Body of pancreas (tissue), 4 donors: Measurements from ENCODE around the gene CYP8B1. TPM values are rescaled to one million over a fixed set of nuclear protein-coding genes. Genes with fewer than 3 reads are reported as not detected.

Experiments used
- ATAC-seq: fragments of 150-250 bp; one replicate; pipeline ENCODE4 v1.9.1; 2016
- DNase-seq, 4 donors: peaks; one replicate each; pipeline ENCODE4 v3.0.0-alpha.2; 2019
- H3K27ac ChIP-seq, 4 donors: fragments of 200-600 bp; sonication (generic); 1 replicate in 3 of 4; 2 replicates in 1 of 4; pipeline versions ENCODE4 v1.5.1 to v1.6.1; 2016 to 2019; ENCODE audit warnings: mild to moderate bottlenecking in 1 of 4, mixed read lengths in 1 of 4, moderate library complexity in 1 of 4
- H3K27me3 ChIP-seq, 2 donors: fragments of 200-600 bp; sonication (generic); one replicate each; pipeline ENCODE4 v1.6.0; 2016; ENCODE audit warnings: mild to moderate bottlenecking in 1 of 2
- H3K36me3 ChIP-seq, 2 donors: fragments of 200-600 bp; sonication (generic); replicated peaks in 1 of 2; 2 replicates each; pipeline ENCODE4 v1.5.1; 2016; ENCODE audit warnings: low read depth in 2 of 2; ENCODE audit not compliant: insufficient read depth in 1 of 2
- H3K4me1 ChIP-seq: fragments of 200-600 bp; sonication (generic); one replicate; pipeline ENCODE4 v1.6.0; 2016
- H3K4me3 ChIP-seq, 2 donors: fragments of 200-600 bp; sonication (generic); 1 replicate in 1 of 2; 2 replicates in 1 of 2; pipeline ENCODE4 v1.5.1; 2016 to 2019
- H3K9me3 ChIP-seq, 3 donors: fragments of 200-600 bp; sonication (generic); 1 replicate in 2 of 3; 2 replicates in 1 of 3; pipeline ENCODE4 v1.5.1; 2016
- POLR2A ChIP-seq, 3 donors: fragments of 450-650 bp; IDR thresholded peaks; one replicate each; pipeline ENCODE4 v1.6.1; 2016; ENCODE audit warnings: antibody characterized with exemption in 3 of 3, mild to moderate bottlenecking in 2 of 3
- WGBS, 2 donors: methylation state at CpG; one replicate each; pipeline ENCODE4 v1.1.5; 2017; 5-methylcytosine and 5-hydroxymethylcytosine counted together
- intact Hi-C: fragments of 100-400 bp; cut with DNase I; formaldehyde crosslinking; loops from one replicate; pipeline ENCODE4 v1.15.1; 2023
- total RNA-seq, 2 donors: library from RNA; depleted of rRNA; stranded (reverse); fragments of >200 nt; gene quantifications; one replicate each; pipeline ENCODE4 v1.1.0, GENCODE V29; 2016
- TF ChIP-seq, protein P1 (sequence below), 7 experiments: fragments of 450-650 bp in 4 of 7; fragments of 200-600 bp in 3 of 7; sonication (generic) in 3 of 7; IDR thresholded peaks; one replicate each; pipeline ENCODE4 v1.5.1; 2016 to 2019; ENCODE audit warnings: antibody characterized with exemption in 7 of 7

Gene CYP8B1
- total RNA-seq, 2 donors from 2014 or later: not detected

GRCh38 chr3:42827654-42828053 is 48.0 kb downstream of the CYP8B1 start:
- no peak overlapping the region for H3K4me3 ChIP-seq
- DNase-seq (no peak), ATAC-seq (no peak)
- no peak overlapping the region for H3K27ac ChIP-seq
- H3K4me1 ChIP-seq: no peaks in the 10 kb centered on the region
- H3K36me3 ChIP-seq: no peaks in the 10 kb centered on the region
- no peaks in the 10 kb centered on the region for H3K9me3 ChIP-seq
- 86 to 88% methylated on average over 4 of the region's 4 CpGs for WGBS, 2 donors
- TF ChIP-seq POLR2A (IDR thresholded peaks at IDR 0.05): no peak
- TF ChIP-seq, protein P1, sequence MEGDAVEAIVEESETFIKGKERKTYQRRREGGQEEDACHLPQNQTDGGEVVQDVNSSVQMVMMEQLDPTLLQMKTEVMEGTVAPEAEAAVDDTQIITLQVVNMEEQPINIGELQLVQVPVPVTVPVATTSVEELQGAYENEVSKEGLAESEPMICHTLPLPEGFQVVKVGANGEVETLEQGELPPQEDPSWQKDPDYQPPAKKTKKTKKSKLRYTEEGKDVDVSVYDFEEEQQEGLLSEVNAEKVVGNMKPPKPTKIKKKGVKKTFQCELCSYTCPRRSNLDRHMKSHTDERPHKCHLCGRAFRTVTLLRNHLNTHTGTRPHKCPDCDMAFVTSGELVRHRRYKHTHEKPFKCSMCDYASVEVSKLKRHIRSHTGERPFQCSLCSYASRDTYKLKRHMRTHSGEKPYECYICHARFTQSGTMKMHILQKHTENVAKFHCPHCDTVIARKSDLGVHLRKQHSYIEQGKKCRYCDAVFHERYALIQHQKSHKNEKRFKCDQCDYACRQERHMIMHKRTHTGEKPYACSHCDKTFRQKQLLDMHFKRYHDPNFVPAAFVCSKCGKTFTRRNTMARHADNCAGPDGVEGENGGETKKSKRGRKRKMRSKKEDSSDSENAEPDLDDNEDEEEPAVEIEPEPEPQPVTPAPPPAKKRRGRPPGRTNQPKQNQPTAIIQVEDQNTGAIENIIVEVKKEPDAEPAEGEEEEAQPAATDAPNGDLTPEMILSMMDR (IDR thresholded peaks at IDR 0.05): no peak
- intact Hi-C loops: no loop called here
- H3K27me3 ChIP-seq: no peaks in the 10 kb centered on the region

GRCh38 chr3:42827023-42827422 is 48.7 kb downstream of the CYP8B1 start:
- Histone ChIP-seq H3K27me3 (no peaks in the 10 kb centered on the region), H3K4me3 (no peak overlapping the region), H3K4me1 (no peaks in the 10 kb centered on the region), H3K27ac (no peak overlapping the region), H3K9me3 (no peaks in the 10 kb centered on the region), H3K36me3 (no peaks in the 10 kb centered on the region)
- ATAC-seq (no peak), DNase-seq (no peak)
- TF ChIP-seq, protein P1 (IDR thresholded peaks at IDR 0.05): no peak
- no peak for TF ChIP-seq POLR2A (IDR thresholded peaks at IDR 0.05)
- intact Hi-C loops: no loop called here

- Histone ChIP-seq H3K4me1 (no peaks in the 10 kb centered on the region), H3K4me3 (no peak overlapping the region), H3K9me3 (no peaks in the 10 kb centered on the region), H3K27me3 (no peaks in the 10 kb centered on the region), H3K36me3 (no peaks in the 10 kb centered on the region), H3K27ac (no peak overlapping the region)
- intact Hi-C loops: no loop called here
- DNase-seq: no peak
- TF ChIP-seq POLR2A (IDR thresholded peaks at IDR 0.05): no peak
- TF ChIP-seq, protein P1 (IDR thresholded peaks at IDR 0.05): no peak
- no peak for ATAC-seq
Observed at GRCh38 chr3:42826141-42826540, 49.5 kb downstream of the CYP8B1 start.

DNA sequence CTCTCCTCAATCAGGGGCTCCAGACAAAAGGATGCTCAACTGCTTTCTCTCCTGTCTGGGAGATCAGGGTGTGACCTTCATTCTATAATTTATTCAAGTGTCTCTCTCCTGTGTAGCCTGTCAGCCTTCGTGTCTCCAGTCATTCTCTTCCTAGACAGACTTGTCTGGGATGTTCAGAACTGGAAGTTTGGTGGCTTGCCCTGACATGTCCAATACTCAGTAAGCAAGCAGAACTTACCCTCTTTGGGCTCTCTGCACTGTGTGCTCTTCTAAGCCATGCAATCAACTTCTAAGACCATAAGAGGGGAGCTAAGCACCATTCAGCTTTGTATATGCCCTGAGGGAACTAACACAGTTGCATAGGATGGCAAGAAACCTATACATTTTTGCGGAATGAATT is 52.3 kb downstream of the CYP8B1 start:
- DNase-seq (no peak), ATAC-seq (no peak)
- no peak overlapping the region for H3K27ac ChIP-seq
- no peaks in the 10 kb centered on the region for H3K36me3 ChIP-seq
- WGBS, 2 donors: 70 to 71% methylated on average over 2 of the region's 2 CpGs
- H3K9me3 ChIP-seq: no peaks in the 10 kb centered on the region
- H3K27me3 ChIP-seq: no peaks in the 10 kb centered on the region
- no peak overlapping the region for H3K4me3 ChIP-seq
- intact Hi-C loops: no loop called here
- peaks cover 13% of the 10 kb centered on the region for H3K4me1 ChIP-seq
- no peak for TF ChIP-seq POLR2A (IDR thresholded peaks at IDR 0.05)
- TF ChIP-seq, protein P1 (IDR thresholded peaks at IDR 0.05): no peak

DNA sequence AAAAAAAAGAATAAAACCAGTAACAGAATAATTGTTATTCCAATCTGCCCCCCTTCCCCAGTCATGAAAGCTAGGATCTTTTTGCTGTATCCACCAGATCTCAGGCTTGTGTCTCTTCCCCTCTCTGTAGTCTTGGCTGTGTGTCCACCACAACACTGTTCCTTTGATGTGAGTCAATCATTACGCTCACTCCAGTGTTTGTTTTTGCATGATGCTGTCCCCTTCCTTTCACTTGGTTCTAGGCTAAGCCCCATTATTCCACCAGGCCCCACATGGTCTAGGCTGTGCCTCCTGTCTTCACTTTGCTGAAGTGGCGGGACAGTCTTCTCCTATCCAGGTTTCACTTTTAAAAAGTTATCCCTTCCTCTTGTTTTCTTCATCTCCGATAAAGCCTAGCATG is 52.9 kb downstream of the CYP8B1 start:
- no peak for DNase-seq

More for the DNA sequence above, 52.9 kb downstream of the CYP8B1 start:
- no peak overlapping the region for H3K27ac ChIP-seq
- H3K4me1 ChIP-seq: peaks cover 13% of the 10 kb centered on the region
- no peak overlapping the region for H3K4me3 ChIP-seq
- intact Hi-C loops: no loop called here
- H3K27me3 ChIP-seq: no peaks in the 10 kb centered on the region
- 84 to 92% methylated on average over 3 of the region's 3 CpGs for WGBS, 2 donors
- ATAC-seq: no peak
- H3K9me3 ChIP-seq: no peaks in the 10 kb centered on the region
- no peaks in the 10 kb centered on the region for H3K36me3 ChIP-seq
- TF ChIP-seq POLR2A (IDR thresholded peaks at IDR 0.05): no peak

Other genes starting within 250 kb of the CYP8B1 start
- 10 to 100 TPM; 19.7 to 20.4 TPM for gene ZBTB47, start 222.2 kb downstream of the CYP8B1 start, total RNA-seq
- not detected for gene KLHL40, start 190.3 kb downstream of the CYP8B1 start, total RNA-seq
- gene HHATL, start 173.1 kb downstream of the CYP8B1 start, total RNA-seq: under 1 TPM in 1 of 2 donors, not detected in 1; 0.26 TPM
- gene CCDC13, start 102.6 kb downstream of the CYP8B1 start, total RNA-seq: 1 to 10 TPM; 3.9 to 6.3 TPM
- gene HIGD1A, start 71.4 kb downstream of the CYP8B1 start, total RNA-seq: 10 to 100 TPM; 36.3 to 52.4 TPM
- 1 to 10 TPM; 3.3 to 3.4 TPM for gene ACKR2, start 66.4 kb downstream of the CYP8B1 start, total RNA-seq
- 1 to 10 TPM; 4.0 to 6.5 TPM for gene ZNF662, start 30.3 kb upstream of the CYP8B1 start, total RNA-seq
- gene GASK1A, start 103.4 kb upstream of the CYP8B1 start, total RNA-seq: 10 to 100 TPM in 1 of 2 donors, 1 to 10 TPM in 1; 8.8 to 16.8 TPM
- gene POMGNT2, start 230.2 kb upstream of the CYP8B1 start, total RNA-seq: 10 to 100 TPM; 11.5 to 13.7 TPM